ENCODE data around the gene KCNQ1. TPM values are rescaled to one million over a fixed set of nuclear protein-coding genes. Genes with fewer than 3 reads are reported as not detected.

Gene KCNQ1
- total RNA-seq, 1 experiment from 2014 or later: 2.3 TPM

DNA sequence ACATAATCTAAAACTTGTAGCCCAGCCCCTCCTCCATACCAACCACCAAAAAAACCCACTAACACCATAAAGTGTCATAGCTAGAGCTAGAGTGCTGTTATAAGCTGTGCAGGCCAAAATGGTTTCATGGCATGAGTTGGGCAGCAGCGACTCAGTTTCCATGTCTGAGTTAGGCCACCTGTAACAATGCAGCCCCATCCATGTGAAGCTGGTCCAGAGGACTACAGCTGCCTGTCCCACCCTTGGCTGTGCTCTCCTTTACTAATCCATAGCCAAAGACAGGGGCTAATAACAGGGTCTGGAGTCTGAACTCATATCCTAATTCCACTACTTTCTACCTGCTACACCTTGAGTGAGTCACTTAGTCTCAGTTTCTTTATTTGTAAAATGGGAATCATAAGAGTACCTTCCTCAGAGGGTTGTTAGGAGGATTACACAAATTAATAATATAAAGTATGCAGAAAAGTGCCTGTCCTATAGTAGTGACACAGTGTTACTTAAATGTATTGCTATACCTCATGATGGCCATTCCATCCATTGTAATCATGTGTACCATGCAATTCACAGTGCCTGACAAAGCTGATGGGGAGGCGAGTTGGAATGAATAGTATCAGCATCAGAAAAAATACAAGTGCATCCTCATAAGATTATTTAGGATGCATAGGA lies 234.3 kb downstream of the KCNQ1 start:
- no peak overlapping the region for H2BK15ac ChIP-seq (ENCODE audit: low read depth, low read length)
- H3K4me1 Mint-ChIP-seq: peaks cover 27 to 47% of the 10 kb centered on the region in 2 experiments
- H2BK120ac ChIP-seq (ENCODE audit: low read depth, low read length, poor library complexity, severe bottlenecking): no peak overlapping the region
- peaks cover 0 to 2% (median 0%) of the 10 kb centered on the region in 3 experiments; a peak in 1 of 7 replicates for H3K36me3 Mint-ChIP-seq (ENCODE audit: insufficient read depth in 1 of 3, low read depth in 3 of 3)
- H3K4ac ChIP-seq (ENCODE audit: low read depth, low read length): no peak overlapping the region
- H2BK5ac ChIP-seq (ENCODE audit: insufficient read length, low read length): no peak overlapping the region
- H2AFZ ChIP-seq (ENCODE audit: low read length): no peak overlapping the region
- peaks cover 5% of the 10 kb centered on the region for H3K27me3 Mint-ChIP-seq (ENCODE audit: low read depth)
- H3K4me2 ChIP-seq (ENCODE audit: insufficient read depth, insufficient read length, low read length): no peak overlapping the region
- H3K79me1 ChIP-seq (ENCODE audit: insufficient read depth, low read depth, low read length, poor library complexity, severe bottlenecking): no peaks in the 10 kb centered on the region
- peaks cover 5% of the 10 kb centered on the region; the same call in 1 of the 2 replicates for H3K4me1 ChIP-seq (ENCODE audit: insufficient read depth, low read length)
- H3K9me3 Mint-ChIP-seq: no peaks in the 10 kb centered on the region
- no peak overlapping the region for H3K27ac Mint-ChIP-seq
- H4K8ac ChIP-seq (replicated peaks; ENCODE audit: insufficient read length, low read depth, low read length): no peak overlapping the region
- no peak overlapping the region for H3K9ac ChIP-seq (ENCODE audit: extremely low read depth, insufficient read length, low read length)
- no peak overlapping the region for H2AK5ac ChIP-seq (ENCODE audit: insufficient read length, low read length)
- H3T11ph ChIP-seq (ENCODE audit: low read length): no peak overlapping the region
- H3K56ac ChIP-seq (ENCODE audit: insufficient read length, low read depth, low read length): no peak overlapping the region
- no peak overlapping the region for H2BK20ac ChIP-seq (ENCODE audit: low read depth, low read length, poor library complexity, severe bottlenecking)
- no peak overlapping the region for H3K27ac ChIP-seq (ENCODE audit: insufficient read length, low read depth, low read length)
- TF ChIP-seq CTCF (conservative IDR thresholded peaks at IDR 0.05): no peak
- H3K79me2 ChIP-seq (ENCODE audit: insufficient read depth, low read length): no peaks in the 10 kb centered on the region; the same call in 1 of the 2 replicates
- H4K20me1 ChIP-seq (ENCODE audit: control insufficient read depth, insufficient read depth, insufficient read length): no peaks in the 10 kb centered on the region
- H4K91ac ChIP-seq (ENCODE audit: insufficient read length, low read depth, low read length): no peak overlapping the region
- no peaks in the 10 kb centered on the region for H3K27me3 ChIP-seq (ENCODE audit: insufficient read depth, low read length)
- H3K4me3 Mint-ChIP-seq: no peak overlapping the region
- no peaks in the 10 kb centered on the region for H3K9me3 ChIP-seq (ENCODE audit: control insufficient read depth, low read depth, low read length)
- H3K23ac ChIP-seq (ENCODE audit: insufficient read length, low read depth, low read length): no peak overlapping the region
- H4K5ac ChIP-seq (ENCODE audit: insufficient read length, low read depth, low read length): no peak overlapping the region
- no peak overlapping the region for H3K18ac ChIP-seq (ENCODE audit: insufficient read length, low read depth, low read length)
- no peak overlapping the region for H3K14ac ChIP-seq (ENCODE audit: insufficient read depth, low read length)
- DNase-seq: no peak
- no peak overlapping the region for H2BK12ac ChIP-seq (ENCODE audit: insufficient read length, low read depth, low read length)
- no peaks in the 10 kb centered on the region for H3K23me2 ChIP-seq (ENCODE audit: insufficient read length, low read depth, low read length, poor library complexity, severe bottlenecking)
- WGBS (ENCODE audit: extremely low coverage, insufficient read length, low lambda C conversion rate): no CpG with 5 or more reads among the region's 2 CpGs

Measured in H9 (cell line).